ENCODE measurements around the gene IRGC. TPM values are rescaled to one million over a fixed set of nuclear protein-coding genes. Genes with fewer than 3 reads are reported as not detected.

Gene IRGC
- total and polyA plus RNA-seq, 9 of the 15 experiments (the other 6 are each of a cell fraction or from before 2014, with no cell fraction given) = not detected

GRCh38 chr19:43763473-43763939, 47.6 kb downstream of the IRGC start:
- peaks cover 30 to 44% of the 10 kb centered on the region in 2 experiments for H3K4me1 ChIP-seq (replicated peaks in 1 of 2; ENCODE audit: control insufficient read depth in 2 of 2, insufficient read depth in 2 of 2, low read length in 2 of 2)
- peak overlapping the region; percentile 59; the same call in 2 of the 3 replicates for H3K27ac ChIP-seq (ENCODE audit: extremely low read depth, low read depth, low read length)
- H3K36me3 ChIP-seq (ENCODE audit: control insufficient read depth, insufficient read depth, low read length) = peaks cover 28% of the 10 kb centered on the region; the same call in 2 of the 3 replicates
- no peaks in the 10 kb centered on the region for H3K79me2 ChIP-seq (ENCODE audit: control insufficient read depth, insufficient read depth, low read length)
- ChIA-PET POLR2A (interaction anchor here (0.6 to 6.3 kb wide), 7 partner anchors 9 to 222 kb away, joined by 3 to 50 read pairs (median 3); partner anchors contain the start of gene SMG9), CTCF (ENCODE audit: low intra/inter-chr PET ratio) (no interaction called here)
- peaks cover 4% of the 10 kb centered on the region for H3K9me1 ChIP-seq (ENCODE audit: control insufficient read depth, insufficient read depth, low read length)
- no peaks in the 10 kb centered on the region for H3K9me3 ChIP-seq (replicated peaks; ENCODE audit: control insufficient read depth, insufficient read depth, low read depth, low read length)
- TF ChIP-seq CHCHD3 (CRISPR knock-in tag; IDR thresholded peaks at IDR 0.05) (no peak), SPI1 (IDR thresholded peaks at IDR 0.05; ENCODE audit: borderline replicate concordance, low read depth, low read length) (no peak), EGR1 (conservative IDR thresholded peaks at IDR 0.05) (peak; percentile 84), FOXK2 (conservative IDR thresholded peaks at IDR 0.05 in 1 of 2, IDR thresholded peaks at IDR 0.05 in 1 of 2; ENCODE audit: low read depth in 2 of 2) (peak in 1 of 2 experiments; percentile 44; a peak in 1 of 4 replicates), ZNF384 (IDR thresholded peaks at IDR 0.05; ENCODE audit: low read depth, low read length) (peak; percentile 48; the same call in 1 of the 2 replicates), PRDM10 (IDR thresholded peaks at IDR 0.05; ENCODE audit: partially characterized antibody) (peak; percentile 97)
- ATAC-seq = no peak
- no peak overlapping the region for H3K4me3 ChIP-seq
- H3K27me3 ChIP-seq (ENCODE audit: control insufficient read depth in 2 of 2, insufficient read depth in 2 of 2, low read length in 2 of 2) = no peaks in the 10 kb centered on the region
- FAIRE-seq = no peak
- intact Hi-C loops (cut with micrococcal nuclease) (no loop called here), in situ Hi-C loops (cut with MboI) (no loop called here)
- 0 out of 2 replicates have a peak overlapping the region, but pooled peaks have one; percentile 19 for H2AFZ ChIP-seq (ENCODE audit: low read depth, low read length)
- no TSS peak for BruUV-seq (replicated peaks)
- DNase-seq (ENCODE audit: extremely low read depth in 1 of 4, low spot score in 3 of 4) = peak in 1 of 4 experiments; percentile 38
- H3K9ac ChIP-seq (ENCODE audit: insufficient read depth in 1 of 2, low read depth in 2 of 2, low read length in 2 of 2) = peak overlapping the region; percentile 19 to 38; a peak in 1 of 4 replicates
- no peaks in the 10 kb centered on the region for H4K20me1 ChIP-seq (replicated peaks; ENCODE audit: control insufficient read depth, insufficient read depth, low read length)
- 44% methylated on average over 3 of the region's 3 CpGs for WGBS (ENCODE audit: insufficient coverage, low coverage, missing lambda C conversion rate)
- H3K4me2 ChIP-seq (ENCODE audit: insufficient read depth, low read length) = no peak overlapping the region; the same call in 1 of the 2 replicates

Data from K562 (cell line).